AG10803 (cell line): ENCODE measurements around the gene OR8G5.
A peak's percentile ranks its signal among the peaks of the same experiment; 100 is the strongest.

Experiments
- DNase-seq: peaks from one replicate; pipeline ENCODE4 v3.0.0; 2010; ENCODE audit warnings: low read depth
- H3K4me3 ChIP-seq: 2 replicates; pipeline ENCODE4 v1.5.1; 2011; ENCODE audit warnings: mild to moderate bottlenecking, low read length, control low read depth
- TF ChIP-seq, protein P1 (sequence below): conservative IDR thresholded peaks from 2 replicates; pipeline ENCODE4 v1.5.1; 2011; ENCODE audit warnings: mild to moderate bottlenecking, low read length, control low read depth, inconsistent platforms

OR8G5 gene

DNA sequence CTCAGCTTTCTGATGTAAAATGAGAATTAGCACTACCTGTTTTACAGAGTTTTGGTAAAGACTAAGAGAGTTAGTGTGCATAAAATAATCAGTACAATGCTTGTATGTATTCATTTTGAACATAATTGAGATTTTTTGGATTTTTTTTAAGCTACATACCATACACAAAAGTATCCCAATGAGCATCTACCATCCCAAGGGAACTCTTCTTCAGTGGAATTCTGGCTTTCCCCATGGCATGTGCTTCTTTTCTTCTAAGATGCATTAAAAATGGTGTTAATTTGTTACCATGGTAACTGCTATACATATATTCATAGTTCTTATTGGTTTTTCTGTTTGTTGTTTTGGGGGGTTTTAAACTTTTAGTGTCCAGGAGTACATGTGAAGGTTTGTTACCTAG is 39.8 kb downstream of the OR8G5 start:
- TF ChIP-seq, protein P1, sequence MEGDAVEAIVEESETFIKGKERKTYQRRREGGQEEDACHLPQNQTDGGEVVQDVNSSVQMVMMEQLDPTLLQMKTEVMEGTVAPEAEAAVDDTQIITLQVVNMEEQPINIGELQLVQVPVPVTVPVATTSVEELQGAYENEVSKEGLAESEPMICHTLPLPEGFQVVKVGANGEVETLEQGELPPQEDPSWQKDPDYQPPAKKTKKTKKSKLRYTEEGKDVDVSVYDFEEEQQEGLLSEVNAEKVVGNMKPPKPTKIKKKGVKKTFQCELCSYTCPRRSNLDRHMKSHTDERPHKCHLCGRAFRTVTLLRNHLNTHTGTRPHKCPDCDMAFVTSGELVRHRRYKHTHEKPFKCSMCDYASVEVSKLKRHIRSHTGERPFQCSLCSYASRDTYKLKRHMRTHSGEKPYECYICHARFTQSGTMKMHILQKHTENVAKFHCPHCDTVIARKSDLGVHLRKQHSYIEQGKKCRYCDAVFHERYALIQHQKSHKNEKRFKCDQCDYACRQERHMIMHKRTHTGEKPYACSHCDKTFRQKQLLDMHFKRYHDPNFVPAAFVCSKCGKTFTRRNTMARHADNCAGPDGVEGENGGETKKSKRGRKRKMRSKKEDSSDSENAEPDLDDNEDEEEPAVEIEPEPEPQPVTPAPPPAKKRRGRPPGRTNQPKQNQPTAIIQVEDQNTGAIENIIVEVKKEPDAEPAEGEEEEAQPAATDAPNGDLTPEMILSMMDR: no peak
- H3K4me3 ChIP-seq: no peak overlapping the region
- DNase-seq: peak; percentile 12

DNA sequence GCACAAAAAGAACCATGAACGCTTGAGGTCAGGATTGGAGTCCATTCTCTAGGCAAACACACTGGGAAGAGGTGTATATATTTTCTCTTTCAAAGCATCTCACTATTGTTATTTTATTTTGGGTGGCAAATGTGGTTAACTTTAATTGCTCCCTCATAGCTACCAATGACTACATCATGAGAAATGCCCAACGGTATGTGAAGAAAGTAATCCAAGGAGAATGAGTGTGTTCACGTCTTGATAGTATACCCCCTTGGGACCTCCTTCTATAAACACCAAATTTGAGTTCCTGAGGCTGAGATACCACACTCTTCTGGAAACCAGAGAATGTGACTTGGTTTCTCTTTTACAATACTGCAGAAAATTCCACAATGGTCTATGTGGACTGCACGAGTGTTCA is 41.7 kb downstream of the OR8G5 start:
- no peak overlapping the region for H3K4me3 ChIP-seq
- peak; percentile 64 for DNase-seq
- TF ChIP-seq, protein P1: no peak

DNA sequence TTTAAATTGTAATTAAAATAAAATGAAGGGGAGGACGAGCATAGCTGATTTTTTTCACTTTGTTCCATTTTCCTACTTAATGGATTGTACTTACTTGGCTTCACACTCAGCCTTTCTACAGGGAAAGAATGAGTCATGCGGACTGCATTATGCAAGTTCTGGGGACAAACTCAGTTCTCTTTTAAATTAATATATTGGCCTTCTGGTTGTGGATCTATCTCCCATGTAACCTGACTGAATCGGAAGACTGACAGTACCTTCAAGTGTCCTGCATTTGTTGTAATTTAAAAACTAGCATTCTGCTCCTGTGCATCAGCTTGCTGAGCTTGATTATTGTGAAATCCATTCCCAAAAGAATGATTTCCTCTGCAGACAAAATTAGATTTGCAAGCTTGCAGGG is 45.4 kb downstream of the OR8G5 start:
- TF ChIP-seq, protein P1: no peak
- no peak overlapping the region for H3K4me3 ChIP-seq
- peak; percentile 69 for DNase-seq

DNA sequence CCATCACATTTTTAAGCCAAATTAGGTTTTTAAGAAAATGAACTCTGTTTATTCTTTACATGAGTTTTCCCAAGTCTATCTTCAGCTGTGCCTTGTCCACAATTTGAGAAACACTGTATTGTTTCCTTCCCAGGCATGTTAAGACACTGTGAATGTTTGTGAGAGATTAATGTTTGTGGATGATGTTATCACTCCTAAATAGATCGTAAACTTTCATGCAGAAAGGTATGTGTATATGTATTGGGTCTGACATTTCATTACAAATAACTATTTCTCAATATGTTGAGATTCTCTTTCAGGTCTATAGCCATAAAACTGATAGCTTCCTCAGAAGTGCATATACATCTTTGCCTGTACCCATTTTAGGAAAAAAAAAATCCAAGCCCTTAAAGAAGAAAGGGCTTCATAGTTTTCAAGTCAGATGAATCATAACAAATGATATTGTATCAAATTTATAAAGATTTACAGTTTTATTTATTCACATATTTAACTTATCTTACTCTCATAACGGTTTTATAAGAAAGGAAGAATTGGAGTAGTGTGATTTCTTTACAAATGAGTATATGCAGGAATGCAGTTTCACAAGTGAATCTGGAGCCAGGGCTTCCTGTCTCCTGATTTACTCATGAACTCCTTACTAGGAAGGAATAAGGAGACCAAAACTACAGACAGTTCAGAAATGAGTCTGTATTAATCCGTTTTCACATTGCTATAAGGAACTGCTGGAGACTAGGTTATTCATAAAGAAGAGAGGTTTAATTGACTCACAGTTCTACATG is 46.4 kb downstream of the OR8G5 start:
- peak; percentile 5 for DNase-seq
- H3K4me3 ChIP-seq: no peak overlapping the region
- TF ChIP-seq, protein P1: no peak

DNA sequence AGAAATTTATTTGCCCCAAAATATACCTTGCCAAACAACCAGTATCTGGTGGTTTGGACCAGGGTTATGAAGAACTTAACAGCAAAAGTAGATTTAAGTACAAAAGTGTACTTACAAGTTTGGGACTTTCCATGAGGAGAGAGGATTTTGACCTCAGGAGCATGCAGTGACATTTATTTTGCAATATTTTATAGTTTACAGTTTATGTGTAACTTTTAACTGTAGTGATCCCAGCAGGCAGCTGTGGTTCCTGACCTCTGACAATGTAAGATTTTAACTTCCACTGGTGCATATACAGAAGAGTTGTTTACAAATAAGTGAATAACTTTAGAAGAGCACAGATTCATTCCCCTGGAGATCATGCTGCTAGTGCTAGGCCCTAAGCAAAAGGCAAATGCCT is 50.9 kb downstream of the OR8G5 start:
- TF ChIP-seq, protein P1: no peak

DNA sequence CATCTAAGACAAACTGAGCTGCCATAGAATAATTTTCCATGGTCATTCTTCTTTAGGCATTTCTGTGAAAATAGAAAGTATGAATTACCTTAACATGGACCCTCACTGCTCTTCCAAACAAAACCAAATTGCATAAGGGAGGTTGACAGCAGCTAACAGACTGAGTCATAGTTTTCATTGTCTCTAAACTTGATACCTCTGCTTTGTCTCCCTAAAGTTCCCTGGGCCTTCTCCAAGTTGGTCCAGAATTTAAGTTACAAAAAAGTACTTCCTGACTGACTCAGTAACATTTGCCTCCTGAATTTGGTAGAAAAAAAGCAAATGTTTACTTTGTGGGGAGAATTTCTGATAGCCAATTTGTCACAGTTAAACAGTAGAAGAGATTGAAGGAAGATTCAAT is 54.5 kb downstream of the OR8G5 start:
- TF ChIP-seq, protein P1: no peak
- no peak overlapping the region for H3K4me3 ChIP-seq
- no peak for DNase-seq

More for the DNA sequence above, 50.9 kb downstream of the OR8G5 start:
- H3K4me3 ChIP-seq: no peak overlapping the region
- no peak for DNase-seq

DNA sequence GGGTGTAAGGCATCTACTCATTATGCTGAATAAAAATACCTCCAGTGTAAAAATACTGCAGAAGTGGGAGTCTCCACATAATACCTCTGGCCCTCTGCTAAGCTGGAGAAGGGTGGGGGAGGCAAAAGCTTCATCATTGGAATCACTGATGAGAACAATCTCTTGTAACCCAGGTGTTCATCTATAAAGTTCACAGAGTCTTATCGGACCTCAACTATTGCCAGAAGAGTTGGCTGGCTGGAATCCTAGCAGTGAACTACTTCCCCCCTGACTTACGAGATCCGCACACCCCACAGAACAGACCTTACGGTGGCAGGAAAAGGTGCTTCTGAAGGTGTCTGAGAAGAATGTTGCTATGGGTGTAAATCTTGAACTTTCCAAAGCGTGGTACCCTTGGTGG is 55.1 kb downstream of the OR8G5 start:
- no peak overlapping the region for H3K4me3 ChIP-seq
- DNase-seq: no peak
- TF ChIP-seq, protein P1: no peak
